Astrocyte (in vitro differentiated cells and primary cell): ENCODE data around the gene MBOAT2. TPM values are rescaled to one million over a fixed set of nuclear protein-coding genes. Genes with fewer than 3 reads are reported as not detected.

Experiments
- DNase-seq: peaks from one replicate; pipeline ENCODE4 v3.0.0-alpha.2; 2010; ENCODE audit warnings: low read depth
- FAIRE-seq: peaks from 2 replicates; lab custom pipeline; 2011; peaks lifted over from hg19 to GRCh38; lab: Jason Lieb, UNC
- H2AFZ ChIP-seq: 2 replicates; pipeline ENCODE4 v1.6.0; 2012; ENCODE audit warnings: low read depth, low read length, inconsistent platforms
- H3K27ac ChIP-seq: 2 replicates; pipeline ENCODE4 v1.5.1; 2011; ENCODE audit warnings: low read depth, low read length, inconsistent platforms
- H3K27me3 ChIP-seq: 2 replicates; pipeline ENCODE4 v1.6.0; 2011; ENCODE audit warnings: low read length, inconsistent platforms; ENCODE audit not compliant: insufficient read depth
- H3K36me3 ChIP-seq: 2 replicates; pipeline ENCODE4 v1.5.1; 2011; ENCODE audit warnings: low read length, inconsistent platforms; ENCODE audit not compliant: insufficient read depth
- H3K4me1 ChIP-seq: 2 replicates; pipeline ENCODE4 v1.5.1; 2011; ENCODE audit warnings: low read length, inconsistent platforms; ENCODE audit not compliant: insufficient read depth
- H3K4me2 ChIP-seq: 2 replicates; pipeline ENCODE4 v1.6.0; 2012; ENCODE audit warnings: low read length, inconsistent platforms
- H3K4me3 ChIP-seq: 2 replicates; pipeline ENCODE4 v1.5.1; 2011; ENCODE audit warnings: low read depth, mild to moderate bottlenecking, low read length, inconsistent platforms; ENCODE audit not compliant: insufficient read depth
- H3K79me2 ChIP-seq: 2 replicates; pipeline ENCODE4 v1.6.0; 2012; ENCODE audit warnings: mild to moderate bottlenecking, low read length, inconsistent platforms; ENCODE audit not compliant: insufficient read depth
- H3K9ac ChIP-seq: 2 replicates; pipeline ENCODE4 v1.6.0; 2012; ENCODE audit warnings: mild to moderate bottlenecking, low read length, inconsistent platforms
- H3K9me3 ChIP-seq: 2 replicates; pipeline ENCODE4 v1.5.1; 2012; ENCODE audit warnings: low read depth, mild to moderate bottlenecking, low read length, inconsistent platforms; ENCODE audit not compliant: insufficient read depth
- H4K20me1 ChIP-seq: 2 replicates; pipeline ENCODE4 v1.6.0; 2012; ENCODE audit warnings: low read length, inconsistent platforms; ENCODE audit not compliant: insufficient read depth
- H3K27ac Mint-ChIP-seq: one replicate; pipeline ENCODE4 v1.8.0; 2021; ENCODE audit warnings: mild to moderate bottlenecking, mixed read lengths; ENCODE audit not compliant: unreplicated experiment
- H3K27me3 Mint-ChIP-seq: one replicate; pipeline ENCODE4 v1.8.0; 2021; ENCODE audit warnings: low read depth, mixed read lengths; ENCODE audit not compliant: unreplicated experiment
- H3K36me3 Mint-ChIP-seq: one replicate; pipeline ENCODE4 v1.8.0; 2021; ENCODE audit warnings: low read depth, mixed read lengths; ENCODE audit not compliant: unreplicated experiment
- H3K4me1 Mint-ChIP-seq: one replicate; pipeline ENCODE4 v1.8.0; 2021; ENCODE audit warnings: low read depth, mixed read lengths; ENCODE audit not compliant: unreplicated experiment
- H3K4me3 Mint-ChIP-seq: one replicate; pipeline ENCODE4 v1.8.0; 2021; ENCODE audit warnings: mild to moderate bottlenecking, moderate library complexity, mixed read lengths; ENCODE audit not compliant: unreplicated experiment
- H3K9me3 Mint-ChIP-seq: one replicate; pipeline ENCODE4 v1.8.0; 2021; ENCODE audit warnings: mild to moderate bottlenecking, mixed read lengths; ENCODE audit not compliant: unreplicated experiment
- CTCF ChIP-seq: IDR thresholded peaks from 2 replicates; pipeline ENCODE4 v1.5.1; 2011; ENCODE audit warnings: low read depth, mild to moderate bottlenecking, inconsistent platforms, low read length, moderate library complexity; ENCODE audit not compliant: insufficient read depth
- EZH2 ChIP-seq: IDR thresholded peaks from 2 replicates; pipeline ENCODE4 v1.6.1; 2012; ENCODE audit warnings: mild to moderate bottlenecking, low read length, inconsistent platforms; ENCODE audit not compliant: insufficient read depth
- total RNA-seq: library from RNA; stranded (reverse); gene quantifications from 2 replicates; pipeline ENCODE4 v1.2.1, GENCODE V29; 2021

The MBOAT2 gene
- total RNA-seq, 1 donor from 2014 or later: 54.6 TPM

- no peak for TF ChIP-seq EZH2
- TF ChIP-seq CTCF: no peak
- no peak overlapping the region for H3K9ac ChIP-seq
- Mint-ChIP-seq H3K27ac (no peak overlapping the region), H3K36me3 (peaks cover 3% of the 10 kb centered on the region), H3K27me3 (no peaks in the 10 kb centered on the region), H3K9me3 (peaks cover 1% of the 10 kb centered on the region), H3K4me3 (no peak overlapping the region), H3K4me1 (peaks cover 17% of the 10 kb centered on the region)
- DNase-seq (no peak), FAIRE-seq (no peak)
- H3K27me3 ChIP-seq: no peaks in the 10 kb centered on the region
- no peaks in the 10 kb centered on the region for H4K20me1 ChIP-seq
- H2AFZ ChIP-seq: no peak overlapping the region
- H3K36me3 ChIP-seq: no peaks in the 10 kb centered on the region
- H3K27ac ChIP-seq: no peak overlapping the region
- no peaks in the 10 kb centered on the region for H3K79me2 ChIP-seq
- no peaks in the 10 kb centered on the region for H3K9me3 ChIP-seq
- no peak overlapping the region for H3K4me2 ChIP-seq
- H3K4me1 ChIP-seq: peaks cover 4% of the 10 kb centered on the region
- no peak overlapping the region for H3K4me3 ChIP-seq
Measured at GRCh38 chr2:8848328-8849100, 155.0 kb downstream of the MBOAT2 start.

GRCh38 chr2:8847400-8847799 lies 156.1 kb downstream of the MBOAT2 start:
- TF ChIP-seq EZH2: no peak
- no peak for TF ChIP-seq CTCF
- Histone ChIP-seq H3K4me3 (no peak overlapping the region), H3K79me2 (no peaks in the 10 kb centered on the region), H3K9me3 (no peaks in the 10 kb centered on the region), H3K4me2 (no peak overlapping the region), H3K9ac (no peak overlapping the region), H3K27ac (no peak overlapping the region), H3K4me1 (peaks cover 4% of the 10 kb centered on the region), H4K20me1 (no peaks in the 10 kb centered on the region), H3K27me3 (no peaks in the 10 kb centered on the region), H3K36me3 (no peaks in the 10 kb centered on the region), H2AFZ (no peak overlapping the region)
- no peak overlapping the region for H3K4me3 Mint-ChIP-seq
- peaks cover 14% of the 10 kb centered on the region for H3K4me1 Mint-ChIP-seq
- no peak for DNase-seq
- peaks cover 3% of the 10 kb centered on the region for H3K36me3 Mint-ChIP-seq
- H3K27me3 Mint-ChIP-seq: no peaks in the 10 kb centered on the region
- H3K27ac Mint-ChIP-seq: no peak overlapping the region
- no peak for FAIRE-seq
- H3K9me3 Mint-ChIP-seq: peaks cover 1% of the 10 kb centered on the region

- Histone ChIP-seq H3K4me2 (no peak overlapping the region), H3K27me3 (no peaks in the 10 kb centered on the region), H3K27ac (no peak overlapping the region), H4K20me1 (no peaks in the 10 kb centered on the region), H3K9me3 (no peaks in the 10 kb centered on the region), H3K79me2 (peaks cover 4% of the 10 kb centered on the region), H3K4me1 (no peaks in the 10 kb centered on the region), H2AFZ (no peak overlapping the region), H3K4me3 (no peak overlapping the region), H3K36me3 (no peaks in the 10 kb centered on the region), H3K9ac (no peak overlapping the region)
- Mint-ChIP-seq H3K27ac (no peak overlapping the region), H3K4me1 (no peaks in the 10 kb centered on the region), H3K9me3 (peaks cover 1% of the 10 kb centered on the region), H3K4me3 (no peak overlapping the region), H3K27me3 (peaks cover 5% of the 10 kb centered on the region), H3K36me3 (peaks cover 5% of the 10 kb centered on the region)
- TF ChIP-seq CTCF: no peak
- TF ChIP-seq EZH2: no peak
- FAIRE-seq (no peak), DNase-seq (no peak)
Measured at GRCh38 chr2:8841932-8842331, 161.6 kb downstream of the MBOAT2 start.
